Prostate gland (tissue), 2 donors: ENCODE measurements around the gene UBXN7. TPM values are rescaled to one million over a fixed set of nuclear protein-coding genes. Genes with fewer than 3 reads are reported as not detected.

Experiments used
- DNase-seq: peaks from one replicate; pipeline ENCODE4 v3.0.0-alpha.2; 2019; ENCODE audit warnings: low spot score
- H3K27ac ChIP-seq, 2 donors: fragments of 200-600 bp; sonication (generic); 2 replicates each; pipeline ENCODE4 v1.5.1; 2017 to 2019
- H3K27me3 ChIP-seq: fragments of 200-600 bp; sonication (generic); replicated peaks from 2 replicates; pipeline ENCODE4 v1.5.1; 2019; ENCODE audit not compliant: insufficient read depth
- H3K36me3 ChIP-seq, 2 donors: fragments of 200-600 bp; sonication (generic); 1 replicate in 1 of 2; 2 replicates in 1 of 2; pipeline versions ENCODE4 v1.5.1 to v1.8.1; 2017 to 2019
- H3K4me1 ChIP-seq: fragments of 200-600 bp; sonication (generic); replicated peaks from 2 replicates; pipeline ENCODE4 v1.5.1; 2019
- H3K4me3 ChIP-seq, 2 donors: fragments of 200-600 bp; sonication (generic); 2 replicates each; pipeline ENCODE4 v1.5.1; 2017 to 2019
- H3K9me3 ChIP-seq: fragments of 200-600 bp; sonication (generic); 2 replicates; pipeline ENCODE4 v1.5.1; 2017
- POLR2A ChIP-seq: fragments of 450-650 bp; IDR thresholded peaks from one replicate; pipeline ENCODE4 v1.6.1; 2016; ENCODE audit warnings: antibody characterized with exemption, mild to moderate bottlenecking
- POLR2AphosphoS5 ChIP-seq: sonication (generic); formaldehyde crosslinking; IDR thresholded peaks from one replicate; pipeline ENCODE4 v1.6.1; 2017; ENCODE audit warnings: antibody characterized with exemption
- WGBS: methylation state at CpG from one replicate; pipeline ENCODE4 v1.1.5; 2018; 5-methylcytosine and 5-hydroxymethylcytosine counted together
- intact Hi-C: fragments of 100-400 bp; cut with DNase I; formaldehyde crosslinking; loops from one replicate; pipeline ENCODE4 v1.14.2; 2022
- total RNA-seq, 2 donors: library from RNA; depleted of rRNA; stranded (reverse); fragments of >200 nt; gene quantifications; one replicate each; pipeline ENCODE4 v1.1.0, GENCODE V29; 2016
- TF ChIP-seq, protein P1 (sequence below), 4 experiments: fragments of 200-600 bp in 2 of 4; fragments of 450-650 bp in 2 of 4; sonication (generic) in 2 of 4; IDR thresholded peaks; 1 replicate in 3 of 4; 2 replicates in 1 of 4; pipeline ENCODE4 v1.5.1; 2016 to 2019; ENCODE audit warnings: antibody characterized with exemption in 4 of 4, mild to moderate bottlenecking in 2 of 4, moderate library complexity in 2 of 4

Gene UBXN7
- total RNA-seq, 2 donors from 2014 or later, result 19.1 to 36.9 TPM

DNA sequence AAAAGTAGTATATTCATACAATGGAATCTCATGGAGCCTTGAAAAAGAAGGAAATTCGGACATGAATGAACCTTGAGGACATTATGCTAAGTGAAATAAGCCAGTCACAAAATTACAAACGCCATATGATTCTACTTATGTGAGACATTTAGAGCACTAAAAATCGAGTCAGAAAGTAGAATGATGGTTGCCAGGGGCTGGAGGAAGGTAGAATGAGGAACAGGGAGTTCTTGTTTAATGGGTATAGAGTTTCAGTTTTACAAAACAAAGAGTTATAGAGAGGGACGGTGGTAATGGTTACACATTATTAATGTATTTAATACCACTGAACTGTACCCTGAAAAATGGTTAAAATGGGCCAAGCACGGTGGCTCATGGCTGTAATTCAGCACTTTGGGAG, 19.5 kb downstream of the UBXN7 start:
- intact Hi-C loops, result no loop called here
- TF ChIP-seq, protein P1, sequence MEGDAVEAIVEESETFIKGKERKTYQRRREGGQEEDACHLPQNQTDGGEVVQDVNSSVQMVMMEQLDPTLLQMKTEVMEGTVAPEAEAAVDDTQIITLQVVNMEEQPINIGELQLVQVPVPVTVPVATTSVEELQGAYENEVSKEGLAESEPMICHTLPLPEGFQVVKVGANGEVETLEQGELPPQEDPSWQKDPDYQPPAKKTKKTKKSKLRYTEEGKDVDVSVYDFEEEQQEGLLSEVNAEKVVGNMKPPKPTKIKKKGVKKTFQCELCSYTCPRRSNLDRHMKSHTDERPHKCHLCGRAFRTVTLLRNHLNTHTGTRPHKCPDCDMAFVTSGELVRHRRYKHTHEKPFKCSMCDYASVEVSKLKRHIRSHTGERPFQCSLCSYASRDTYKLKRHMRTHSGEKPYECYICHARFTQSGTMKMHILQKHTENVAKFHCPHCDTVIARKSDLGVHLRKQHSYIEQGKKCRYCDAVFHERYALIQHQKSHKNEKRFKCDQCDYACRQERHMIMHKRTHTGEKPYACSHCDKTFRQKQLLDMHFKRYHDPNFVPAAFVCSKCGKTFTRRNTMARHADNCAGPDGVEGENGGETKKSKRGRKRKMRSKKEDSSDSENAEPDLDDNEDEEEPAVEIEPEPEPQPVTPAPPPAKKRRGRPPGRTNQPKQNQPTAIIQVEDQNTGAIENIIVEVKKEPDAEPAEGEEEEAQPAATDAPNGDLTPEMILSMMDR (IDR thresholded peaks at IDR 0.05), result no peak
- TF ChIP-seq POLR2A, result no peak
- no peak for TF ChIP-seq POLR2AphosphoS5
- no peak overlapping the region for H3K27ac ChIP-seq
- no peaks in the 10 kb centered on the region for H3K9me3 ChIP-seq
- 77% methylated on average over 5 of the region's 5 CpGs for WGBS
- H3K27me3 ChIP-seq, result no peaks in the 10 kb centered on the region
- H3K4me1 ChIP-seq, result no peaks in the 10 kb centered on the region
- no peaks in the 10 kb centered on the region for H3K36me3 ChIP-seq
- DNase-seq, result no peak
- H3K4me3 ChIP-seq, result no peak overlapping the region

DNA sequence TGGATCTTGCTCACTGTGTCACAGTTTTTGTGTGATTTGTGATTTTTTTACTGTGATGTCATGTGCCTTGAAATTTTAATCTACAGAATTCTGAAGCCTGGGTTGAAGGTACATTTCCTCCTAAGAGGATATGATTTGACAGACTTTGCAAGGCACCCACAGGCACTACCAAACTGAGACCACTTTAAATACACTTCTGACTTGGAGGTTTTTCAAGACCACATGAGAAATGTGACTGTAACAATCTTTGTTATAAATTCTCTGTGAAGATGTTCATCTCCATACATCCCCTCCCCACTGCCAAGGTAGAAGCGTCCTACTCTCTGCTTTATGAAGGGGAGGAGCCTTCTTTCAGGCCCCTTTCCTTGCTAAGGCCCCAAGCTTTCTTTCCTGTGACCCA, 22.8 kb downstream of the UBXN7 start:
- TF ChIP-seq, protein P1 (IDR thresholded peaks at IDR 0.05), result no peak
- no peak for TF ChIP-seq POLR2AphosphoS5
- Histone ChIP-seq H3K36me3 (no peaks in the 10 kb centered on the region), H3K4me1 (no peaks in the 10 kb centered on the region), H3K9me3 (no peaks in the 10 kb centered on the region), H3K27me3 (no peaks in the 10 kb centered on the region), H3K4me3 (no peak overlapping the region), H3K27ac (no peak overlapping the region)
- 100% methylated on average over 1 of the region's 1 CpG for WGBS
- intact Hi-C loops, result no loop called here
- DNase-seq, result no peak

DNA sequence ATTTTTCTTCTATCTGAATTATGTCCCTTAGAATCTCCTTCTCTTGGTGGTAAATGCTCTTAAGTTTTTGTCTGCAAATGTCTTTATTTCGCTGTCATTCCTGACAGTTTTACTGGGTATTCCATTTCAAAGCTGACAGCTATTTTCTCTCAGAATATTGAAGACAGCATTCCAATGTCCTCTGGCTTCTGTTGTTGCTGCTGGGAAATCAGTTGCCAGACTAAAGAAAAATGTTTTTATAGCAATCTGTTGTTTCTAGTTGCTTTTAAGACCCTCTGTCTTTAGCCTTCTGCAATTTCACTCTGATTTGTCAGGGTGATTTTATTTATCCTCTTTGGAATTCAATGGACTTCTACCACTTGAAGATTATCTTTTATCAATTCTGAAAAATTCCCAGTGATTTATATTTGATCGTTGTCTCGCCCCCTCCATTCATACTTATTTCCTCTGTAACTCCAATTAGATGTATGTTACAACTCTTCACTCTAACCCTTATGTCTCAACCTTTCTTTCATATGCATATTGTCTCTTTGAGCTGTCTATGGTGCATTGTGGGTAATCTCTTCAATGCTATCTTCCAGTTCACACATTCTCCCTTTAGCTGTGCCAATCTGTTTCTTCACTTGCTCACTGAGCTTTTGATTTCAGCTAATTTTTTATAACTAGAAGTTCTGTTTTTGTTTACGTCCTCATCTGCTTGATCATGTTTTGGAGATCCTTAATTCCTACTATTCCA, 23.5 kb downstream of the UBXN7 start:
- no peaks in the 10 kb centered on the region for H3K9me3 ChIP-seq
- H3K4me3 ChIP-seq, result no peak overlapping the region
- no peaks in the 10 kb centered on the region for H3K36me3 ChIP-seq
- DNase-seq, result no peak
- intact Hi-C loops, result no loop called here
- TF ChIP-seq, protein P1 (IDR thresholded peaks at IDR 0.05), result no peak
- TF ChIP-seq POLR2A (no peak), POLR2AphosphoS5 (no peak)
- H3K27me3 ChIP-seq, result no peaks in the 10 kb centered on the region
- no peaks in the 10 kb centered on the region for H3K4me1 ChIP-seq
- 97% methylated on average over 4 of the region's 4 CpGs for WGBS
- no peak overlapping the region for H3K27ac ChIP-seq

DNA sequence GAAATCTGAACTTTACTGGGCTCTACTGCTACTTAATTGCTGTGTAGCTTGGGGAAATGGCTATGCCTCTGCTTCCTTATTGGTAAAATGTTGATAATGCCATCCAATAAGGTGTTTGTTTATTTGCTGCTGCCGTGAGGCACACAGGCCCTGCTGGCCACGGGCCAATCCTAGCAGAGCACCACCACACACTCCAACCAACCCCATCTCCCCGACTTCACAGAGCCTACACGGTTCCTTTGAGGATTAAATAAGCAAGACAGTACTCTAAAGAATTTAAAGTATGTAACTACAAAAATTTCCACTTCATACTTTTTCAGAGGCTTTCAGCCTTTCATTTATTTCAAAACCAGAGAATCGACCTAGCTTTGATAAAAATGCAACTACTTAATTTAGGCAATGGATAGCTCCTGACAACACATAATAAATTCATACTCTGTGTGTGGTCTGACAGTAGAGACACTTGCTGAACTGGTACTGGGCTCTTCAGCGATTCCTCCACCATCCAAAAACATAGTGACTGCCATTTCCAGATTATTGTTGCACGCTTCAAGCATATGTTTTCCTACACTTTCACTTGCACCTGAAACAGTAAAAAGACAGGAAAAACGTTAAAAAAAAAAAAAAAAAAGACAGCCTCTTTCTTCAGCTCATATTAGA, 25.3 kb downstream of the UBXN7 start:
- no peak overlapping the region for H3K27ac ChIP-seq
- DNase-seq, result no peak
- intact Hi-C loops, result no loop called here
- WGBS, result 41% methylated on average over 8 of the region's 8 CpGs
- H3K4me1 ChIP-seq, result no peaks in the 10 kb centered on the region
- no peaks in the 10 kb centered on the region for H3K36me3 ChIP-seq
- H3K4me3 ChIP-seq, result no peak overlapping the region
- TF ChIP-seq, protein P1 (IDR thresholded peaks at IDR 0.05), result no peak
- TF ChIP-seq POLR2AphosphoS5, result no peak
- TF ChIP-seq POLR2A, result no peak
- H3K9me3 ChIP-seq, result no peaks in the 10 kb centered on the region
- no peaks in the 10 kb centered on the region for H3K27me3 ChIP-seq

DNA sequence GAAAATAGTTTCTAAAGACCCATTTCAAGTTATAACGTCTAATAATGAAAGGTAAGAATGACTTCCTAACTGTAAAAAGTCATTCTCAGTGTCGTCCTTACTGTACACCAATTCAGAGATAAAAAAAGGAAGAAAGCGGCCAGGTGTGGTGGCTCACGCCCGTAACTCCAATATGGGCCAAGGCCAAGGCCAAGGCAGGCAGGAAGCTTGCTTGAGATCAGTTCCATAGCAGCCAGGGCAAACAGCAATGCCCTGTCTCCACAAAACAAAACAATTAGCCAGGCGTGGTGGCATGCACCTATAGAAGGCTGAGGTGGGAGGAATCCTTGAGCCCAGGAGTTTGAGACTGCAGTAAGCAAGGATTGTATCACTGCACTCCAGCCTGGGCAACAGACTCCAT, 31.9 kb downstream of the UBXN7 start:
- H3K4me3 ChIP-seq, result no peak overlapping the region
- H3K27ac ChIP-seq, result no peak overlapping the region
- no peaks in the 10 kb centered on the region for H3K27me3 ChIP-seq
- TF ChIP-seq POLR2A (no peak), POLR2AphosphoS5 (no peak)
- TF ChIP-seq, protein P1 (IDR thresholded peaks at IDR 0.05), result no peak
- no peak for DNase-seq
- intact Hi-C loops, result no loop called here
- H3K9me3 ChIP-seq, result no peaks in the 10 kb centered on the region
- H3K36me3 ChIP-seq, result peaks cover 0 to 5% of the 10 kb centered on the region in 2 donors
- WGBS, result 89% methylated on average over 6 of the region's 6 CpGs
- H3K4me1 ChIP-seq, result no peaks in the 10 kb centered on the region
